Natural killer cell (primary cell): ENCODE results near the gene RBP5. TPM values are rescaled to one million over a fixed set of nuclear protein-coding genes. Genes with fewer than 3 reads are reported as not detected.

Source experiments
- ATAC-seq, 3 donors: fragments of 150-1000 bp in 2 of 3; fragments of 200-7000 bp in 1 of 3; cut with Tn5 transposase; 1 replicate in 1 of 3; 2 replicates in 2 of 3; pipeline ENCODE4 v1.10.0; 2021; ENCODE audit warnings: mild to moderate bottlenecking in 2 of 3, moderate library complexity in 2 of 3
- DNase-seq, 2 donors: peaks; one replicate each; pipeline versions ENCODE4 v3.0.0 to v3.0.0-alpha.2; 2013 to 2021; ENCODE audit warnings: mixed read lengths in 1 of 2
- H3K27ac ChIP-seq: one replicate; pipeline ENCODE4 v1.5.1; 2013; ENCODE audit warnings: mild to moderate bottlenecking, low read length
- H3K27me3 ChIP-seq: one replicate; pipeline ENCODE4 v1.6.1; 2013; ENCODE audit warnings: low read length; ENCODE audit not compliant: control insufficient read depth, insufficient read depth
- H3K36me3 ChIP-seq: one replicate; pipeline ENCODE4 v1.6.1; 2013; ENCODE audit warnings: low read length; ENCODE audit not compliant: control insufficient read depth, insufficient read depth
- H3K4me1 ChIP-seq: one replicate; pipeline ENCODE4 v1.6.1; 2013; ENCODE audit warnings: low read length; ENCODE audit not compliant: control insufficient read depth, insufficient read depth
- H3K4me3 ChIP-seq: one replicate; pipeline ENCODE4 v1.5.1; 2013; ENCODE audit warnings: low read length
- H3K9me3 ChIP-seq: one replicate; pipeline ENCODE4 v1.6.1; 2013; ENCODE audit warnings: low read length; ENCODE audit not compliant: control insufficient read depth, insufficient read depth
- H3K27ac Mint-ChIP-seq, 2 donors: one replicate each; pipeline ENCODE4 v1.8.0; 2022; ENCODE audit warnings: mild to moderate bottlenecking in 2 of 2, mixed read lengths in 2 of 2, moderate library complexity in 1 of 2
- H3K27me3 Mint-ChIP-seq, 2 donors: one replicate each; pipeline ENCODE4 v1.8.0; 2022; ENCODE audit warnings: low read depth in 2 of 2, mixed read lengths in 2 of 2
- H3K36me3 Mint-ChIP-seq: one replicate; pipeline ENCODE4 v1.8.0; 2022; ENCODE audit warnings: mixed read lengths
- H3K4me1 Mint-ChIP-seq, 2 donors: one replicate each; pipeline ENCODE4 v1.8.0; 2022; ENCODE audit warnings: mixed read lengths in 2 of 2
- H3K4me3 Mint-ChIP-seq: one replicate; pipeline ENCODE4 v1.8.0; 2022; ENCODE audit warnings: mild to moderate bottlenecking, moderate library complexity, mixed read lengths
- H3K9me3 Mint-ChIP-seq, 2 donors: one replicate each; pipeline ENCODE4 v1.8.0; 2022; ENCODE audit warnings: mixed read lengths in 2 of 2
- WGBS: methylation state at CpG from one replicate; pipeline ENCODE4 v1.1.7; 2013; ENCODE audit warnings: missing lambda C conversion rate; ENCODE audit not compliant: insufficient coverage; 5-methylcytosine and 5-hydroxymethylcytosine counted together
- intact Hi-C: fragments of 100-400 bp; cut with micrococcal nuclease; formaldehyde crosslinking; loops from one replicate; pipeline ENCODE4 v1.14.2; 2022
- total RNA-seq, 4 donors: library from RNA; stranded (reverse); fragments of 120-200 nt in 1 of 4; gene quantifications; one replicate each; pipeline versions ENCODE4 v1.2.3 to v1.2.4, GENCODE V29; 2013 to 2022
- TF ChIP-seq, protein P1 (sequence below): fragments of 200-600 bp; IDR thresholded peaks from one replicate; pipeline ENCODE4 v1.8.0; 2022; ENCODE audit warnings: antibody characterized with exemption

Gene RBP5
- total RNA-seq, 3 donors from 2014 or later (not counting 1 experiment from before 2014, with no cell fraction given), result not detected

DNA sequence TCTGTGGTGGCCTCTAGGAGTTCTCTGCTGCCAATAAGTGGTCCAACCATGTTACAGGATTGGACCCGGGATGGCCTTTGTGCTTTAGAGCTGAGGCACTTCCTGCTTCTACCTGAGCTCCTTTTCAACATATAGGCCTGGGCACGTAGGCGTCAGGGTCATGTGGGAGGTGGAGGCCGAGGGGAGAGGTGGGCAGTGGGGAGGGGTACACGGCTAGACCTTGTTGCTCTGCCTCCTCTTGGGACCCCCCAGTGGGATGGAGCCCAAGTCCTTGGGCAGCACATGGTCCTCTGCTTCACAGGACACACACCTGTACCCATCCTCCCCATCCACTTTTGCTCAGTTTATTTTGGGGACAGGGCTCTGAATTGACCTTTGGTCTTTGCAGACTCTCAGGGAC, 7.4 kb downstream of the RBP5 start:
- WGBS, result 95% methylated on average over 5 of the region's 5 CpGs
- peaks cover 2% of the 10 kb centered on the region for H3K36me3 ChIP-seq
- no peak for ATAC-seq

DNA sequence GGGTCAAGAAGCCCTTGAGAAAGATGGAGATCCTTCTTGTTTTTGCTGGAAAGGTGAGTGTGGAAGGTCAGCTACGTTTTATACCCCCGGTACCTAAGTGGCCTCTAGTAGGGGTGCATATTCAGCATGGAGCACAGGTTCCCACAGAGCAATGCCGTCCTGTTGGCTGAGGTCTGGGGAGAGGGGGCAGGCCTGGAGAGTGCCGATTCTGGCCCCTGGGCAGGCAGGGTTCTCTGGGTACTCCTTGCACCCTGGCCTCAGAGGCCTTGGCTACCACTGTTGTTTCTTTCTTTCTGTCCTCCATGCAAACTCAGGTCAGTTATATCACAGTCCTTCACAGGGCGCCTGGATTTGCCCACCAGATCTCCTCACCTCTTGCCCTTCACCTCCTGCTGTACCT, 8.5 kb downstream of the RBP5 start:
- H3K9me3 ChIP-seq, result no peaks in the 10 kb centered on the region
- H3K27ac Mint-ChIP-seq, result no peak overlapping the region
- ATAC-seq (no peak), DNase-seq (no peak)
- no peaks in the 10 kb centered on the region for H3K27me3 Mint-ChIP-seq
- no peak overlapping the region for H3K27ac ChIP-seq
- H3K36me3 ChIP-seq, result peaks cover 12% of the 10 kb centered on the region
- no peak overlapping the region for H3K4me3 Mint-ChIP-seq
- no peaks in the 10 kb centered on the region for H3K4me1 Mint-ChIP-seq
- WGBS, result 92% methylated on average over 5 of the region's 5 CpGs
- TF ChIP-seq, protein P1, sequence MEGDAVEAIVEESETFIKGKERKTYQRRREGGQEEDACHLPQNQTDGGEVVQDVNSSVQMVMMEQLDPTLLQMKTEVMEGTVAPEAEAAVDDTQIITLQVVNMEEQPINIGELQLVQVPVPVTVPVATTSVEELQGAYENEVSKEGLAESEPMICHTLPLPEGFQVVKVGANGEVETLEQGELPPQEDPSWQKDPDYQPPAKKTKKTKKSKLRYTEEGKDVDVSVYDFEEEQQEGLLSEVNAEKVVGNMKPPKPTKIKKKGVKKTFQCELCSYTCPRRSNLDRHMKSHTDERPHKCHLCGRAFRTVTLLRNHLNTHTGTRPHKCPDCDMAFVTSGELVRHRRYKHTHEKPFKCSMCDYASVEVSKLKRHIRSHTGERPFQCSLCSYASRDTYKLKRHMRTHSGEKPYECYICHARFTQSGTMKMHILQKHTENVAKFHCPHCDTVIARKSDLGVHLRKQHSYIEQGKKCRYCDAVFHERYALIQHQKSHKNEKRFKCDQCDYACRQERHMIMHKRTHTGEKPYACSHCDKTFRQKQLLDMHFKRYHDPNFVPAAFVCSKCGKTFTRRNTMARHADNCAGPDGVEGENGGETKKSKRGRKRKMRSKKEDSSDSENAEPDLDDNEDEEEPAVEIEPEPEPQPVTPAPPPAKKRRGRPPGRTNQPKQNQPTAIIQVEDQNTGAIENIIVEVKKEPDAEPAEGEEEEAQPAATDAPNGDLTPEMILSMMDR, result no peak
- intact Hi-C loops, result no loop called here
- H3K27me3 ChIP-seq, result no peaks in the 10 kb centered on the region
- H3K36me3 Mint-ChIP-seq, result no peaks in the 10 kb centered on the region
- H3K4me1 ChIP-seq, result no peaks in the 10 kb centered on the region
- H3K9me3 Mint-ChIP-seq, result no peaks in the 10 kb centered on the region
- H3K4me3 ChIP-seq, result no peak overlapping the region

More for the DNA sequence above, 7.4 kb downstream of the RBP5 start:
- Histone ChIP-seq H3K27me3 (no peaks in the 10 kb centered on the region), H3K9me3 (no peaks in the 10 kb centered on the region), H3K4me3 (no peak overlapping the region), H3K27ac (no peak overlapping the region), H3K4me1 (no peaks in the 10 kb centered on the region)
- intact Hi-C loops, result no loop called here
- Mint-ChIP-seq H3K4me3 (no peak overlapping the region), H3K27me3 (no peaks in the 10 kb centered on the region), H3K4me1 (no peaks in the 10 kb centered on the region), H3K27ac (no peak overlapping the region), H3K9me3 (no peaks in the 10 kb centered on the region), H3K36me3 (no peaks in the 10 kb centered on the region)
- TF ChIP-seq, protein P1, result no peak
- DNase-seq, result no peak

- H3K9me3 Mint-ChIP-seq, result no peaks in the 10 kb centered on the region
- intact Hi-C loops, result no loop called here
- H3K36me3 Mint-ChIP-seq, result no peaks in the 10 kb centered on the region
- H3K4me3 ChIP-seq, result no peak overlapping the region
- H3K4me3 Mint-ChIP-seq, result no peak overlapping the region
- ATAC-seq (no peak), DNase-seq (no peak)
- 95% methylated on average over 3 of the region's 3 CpGs for WGBS
- no peaks in the 10 kb centered on the region for H3K27me3 Mint-ChIP-seq
- no peaks in the 10 kb centered on the region for H3K27me3 ChIP-seq
- no peak overlapping the region for H3K27ac Mint-ChIP-seq
- H3K9me3 ChIP-seq, result no peaks in the 10 kb centered on the region
- TF ChIP-seq, protein P1, result no peak
- no peaks in the 10 kb centered on the region for H3K4me1 Mint-ChIP-seq
- no peaks in the 10 kb centered on the region for H3K4me1 ChIP-seq
- no peak overlapping the region for H3K27ac ChIP-seq
- peaks cover 19% of the 10 kb centered on the region for H3K36me3 ChIP-seq
Measured at GRCh38 chr12:7118881-7119280, 9.8 kb downstream of the RBP5 start.

GRCh38 chr12:7117670-7118069, 11.0 kb downstream of the RBP5 start:
- Histone ChIP-seq H3K4me1 (peaks cover 6% of the 10 kb centered on the region), H3K9me3 (no peaks in the 10 kb centered on the region), H3K27ac (no peak overlapping the region), H3K4me3 (no peak overlapping the region), H3K36me3 (peaks cover 21% of the 10 kb centered on the region), H3K27me3 (no peaks in the 10 kb centered on the region)
- H3K9me3 Mint-ChIP-seq, result no peaks in the 10 kb centered on the region
- H3K27ac Mint-ChIP-seq, result no peak overlapping the region
- H3K36me3 Mint-ChIP-seq, result no peaks in the 10 kb centered on the region
- TF ChIP-seq, protein P1, result no peak
- WGBS, result 94% methylated on average over 3 of the region's 3 CpGs
- peaks cover 5 to 6% of the 10 kb centered on the region in 2 donors for H3K4me1 Mint-ChIP-seq
- intact Hi-C loops, result no loop called here
- ATAC-seq (no peak), DNase-seq (no peak)
- no peak overlapping the region for H3K4me3 Mint-ChIP-seq
- H3K27me3 Mint-ChIP-seq, result no peaks in the 10 kb centered on the region
